ENCODE measurements around the gene CLK4.

The CLK4 gene

GRCh38 chr5:178587763-178588611 lies 38.9 kb downstream of the CLK4 start:
- DNase-seq (ENCODE audit: low spot score) = no peak

GRCh38 chr5:178586396-178586795 lies 40.5 kb downstream of the CLK4 start:
- no peak for DNase-seq (ENCODE audit: low spot score)

GRCh38 chr5:178585421-178585820 lies 41.4 kb downstream of the CLK4 start:
- peak; percentile 65 for DNase-seq (ENCODE audit: low spot score)

- DNase-seq (ENCODE audit: low spot score) = no peak
Observed at GRCh38 chr5:178583279-178583678, 43.6 kb downstream of the CLK4 start.

GRCh38 chr5:178582291-178582690 lies 44.6 kb downstream of the CLK4 start:
- DNase-seq (ENCODE audit: low spot score) = no peak

GRCh38 chr5:178581621-178582020 lies 45.2 kb downstream of the CLK4 start:
- DNase-seq (ENCODE audit: low spot score) = no peak

DNA sequence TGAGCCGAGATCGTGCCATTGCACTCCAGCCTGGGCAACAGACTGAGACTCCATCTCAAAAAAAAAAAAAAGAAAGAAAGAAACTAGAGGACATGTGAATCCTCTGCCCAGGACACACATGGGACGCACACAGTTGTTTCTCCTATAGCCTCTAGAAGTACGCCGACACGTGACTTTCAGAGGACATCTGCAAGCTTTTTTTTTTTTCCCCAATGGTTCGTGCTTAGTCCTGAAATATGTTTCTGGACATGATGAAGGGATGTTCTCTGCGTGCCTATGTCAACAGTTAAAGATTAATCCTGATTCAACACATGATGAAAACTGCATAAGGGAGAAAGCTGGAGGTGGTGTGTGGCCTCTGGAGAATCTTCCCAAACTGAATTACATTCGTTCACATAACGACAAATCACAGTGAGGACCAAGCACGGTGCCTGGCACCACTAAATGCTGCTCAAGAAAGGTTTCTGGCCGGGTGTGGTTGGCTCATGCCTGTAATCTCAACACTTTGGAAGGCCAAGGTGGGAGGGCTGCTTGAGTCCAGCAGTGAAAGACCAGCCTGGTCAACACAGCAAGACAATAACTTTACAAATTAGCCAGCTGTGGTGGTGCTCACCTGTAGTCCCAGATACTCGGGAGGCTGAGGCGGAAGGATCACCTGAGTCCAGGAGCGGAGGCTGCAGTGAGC lies 46.4 kb downstream of the CLK4 start:
- no peak for DNase-seq (ENCODE audit: low spot score)

GRCh38 chr5:178577944-178578343 lies 48.9 kb downstream of the CLK4 start:
- DNase-seq (ENCODE audit: low spot score) = no peak

- no peak for DNase-seq (ENCODE audit: low spot score)
Observed at GRCh38 chr5:178577376-178577839, 49.4 kb downstream of the CLK4 start.

DNA sequence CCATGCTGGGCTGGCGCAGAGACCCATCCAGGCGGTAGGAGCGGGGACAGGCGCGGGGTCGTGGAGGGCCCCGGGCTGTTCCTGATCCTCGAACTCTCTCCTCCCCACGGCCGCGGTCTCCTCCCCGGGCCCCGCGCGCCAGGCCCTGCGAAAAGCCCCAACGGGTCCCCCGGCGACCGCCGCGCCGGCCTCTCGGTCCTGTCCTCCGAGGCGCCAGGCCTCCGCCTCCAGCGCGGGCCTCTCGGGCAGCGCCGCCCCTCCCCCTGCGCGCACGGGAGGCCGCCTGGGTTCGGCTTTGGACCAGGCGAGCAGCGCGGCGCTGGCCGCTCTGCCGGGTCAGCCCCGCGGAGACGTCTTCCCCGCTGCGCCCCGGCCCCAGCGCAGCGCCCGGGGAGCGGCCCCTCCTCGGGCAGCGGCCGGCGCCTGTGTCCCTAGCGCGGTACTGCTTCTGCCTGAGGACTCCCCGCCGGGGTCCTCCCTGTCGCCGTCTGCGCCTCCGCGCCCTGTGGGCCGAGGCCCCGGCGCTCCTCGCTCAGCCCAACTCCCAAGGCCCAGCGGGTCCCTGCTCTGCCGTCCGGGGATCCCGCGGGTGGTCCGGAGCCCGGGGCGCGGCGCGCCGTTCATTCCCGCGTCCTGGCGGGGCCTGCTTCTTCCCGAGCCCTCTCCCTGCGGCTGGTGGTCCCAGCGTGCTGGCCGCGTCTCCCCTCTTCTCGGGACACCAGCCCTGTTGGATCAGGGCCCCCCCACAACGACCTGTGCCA lies 50.1 kb downstream of the CLK4 start:
- DNase-seq (ENCODE audit: low spot score) = no peak

GRCh38 chr5:178573216-178573615 lies 53.6 kb downstream of the CLK4 start:
- no peak for DNase-seq (ENCODE audit: low spot score)

- DNase-seq (ENCODE audit: low spot score) = no peak
Observed at GRCh38 chr5:178572617-178573016, 54.2 kb downstream of the CLK4 start.

GRCh38 chr5:178569485-178569884 lies 57.4 kb downstream of the CLK4 start:
- DNase-seq (ENCODE audit: low spot score) = peak; percentile 43

GRCh38 chr5:178564811-178565550 lies 61.9 kb downstream of the CLK4 start:
- DNase-seq (ENCODE audit: low spot score) = no peak

DNA sequence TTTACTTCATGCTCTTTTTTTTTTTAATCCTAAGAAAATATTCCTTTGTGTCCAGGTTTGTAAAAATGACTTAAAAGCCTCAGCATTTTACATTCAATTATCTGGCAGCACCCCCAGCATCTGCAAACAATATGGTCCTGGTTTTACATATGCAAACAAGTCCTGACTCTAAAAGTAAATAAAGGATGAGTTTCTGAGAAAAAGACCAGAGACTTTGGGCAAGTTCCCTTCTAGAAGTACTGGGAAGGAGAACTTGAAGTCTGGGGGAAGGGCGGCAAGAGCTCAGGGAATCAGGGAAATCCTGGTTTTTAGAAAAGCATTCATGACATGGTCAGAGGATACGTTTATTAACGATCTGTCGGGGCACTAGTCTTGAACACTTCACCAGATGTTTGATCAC lies 62.5 kb downstream of the CLK4 start:
- no peak for DNase-seq (ENCODE audit: low spot score)

GRCh38 chr5:178563621-178564020 lies 63.2 kb downstream of the CLK4 start:
- no peak for DNase-seq (ENCODE audit: low spot score)

- DNase-seq (ENCODE audit: low spot score) = no peak
Observed at GRCh38 chr5:178561746-178562264, 65.0 kb downstream of the CLK4 start.

GRCh38 chr5:178560911-178561310 lies 65.9 kb downstream of the CLK4 start:
- no peak for DNase-seq (ENCODE audit: low spot score)

DNA sequence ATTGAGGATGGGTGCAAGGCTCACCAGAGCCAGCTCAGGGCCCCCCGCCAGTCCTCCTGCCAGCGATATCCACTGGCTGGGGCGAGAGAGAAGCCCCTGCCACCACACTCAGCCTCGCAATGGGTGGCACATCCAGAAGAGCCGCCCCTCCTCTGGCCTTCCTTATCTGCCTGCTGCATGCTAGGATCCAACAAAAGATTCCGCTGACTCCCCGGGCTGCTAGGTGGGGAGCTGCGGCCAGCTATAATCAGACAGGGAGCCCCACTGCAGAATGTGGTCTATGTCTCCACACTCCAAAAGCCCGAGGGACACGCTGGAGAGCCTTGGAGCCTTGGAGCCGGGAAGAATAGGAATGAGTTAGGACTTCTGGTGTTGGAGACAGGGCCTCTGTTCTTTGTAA lies 69.4 kb downstream of the CLK4 start:
- no peak for DNase-seq (ENCODE audit: low spot score)

DNA sequence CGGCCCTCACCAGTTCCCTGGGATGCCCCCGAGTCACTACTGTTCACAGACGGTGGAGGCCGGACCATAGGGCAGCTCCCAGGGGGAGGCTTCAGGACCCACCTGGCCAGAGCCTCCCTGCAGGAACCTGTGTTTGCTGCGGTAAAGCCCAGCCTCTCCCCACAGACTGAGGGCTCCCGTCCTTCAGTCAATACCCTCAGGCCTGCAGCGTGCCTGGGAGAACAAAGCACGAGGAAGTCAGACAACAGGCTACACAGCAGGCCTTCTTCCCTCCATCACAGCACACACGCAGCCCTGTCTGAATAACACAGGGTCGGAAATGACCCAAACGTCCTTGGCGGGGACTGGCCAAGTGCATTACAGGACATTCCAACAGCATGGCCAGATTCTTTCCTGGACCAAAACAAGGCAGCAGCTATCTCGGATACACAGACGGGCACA lies 71.1 kb downstream of the CLK4 start:
- DNase-seq (ENCODE audit: low spot score) = no peak

GRCh38 chr5:178555005-178555404 lies 71.8 kb downstream of the CLK4 start:
- no peak for DNase-seq (ENCODE audit: low spot score)

DNA sequence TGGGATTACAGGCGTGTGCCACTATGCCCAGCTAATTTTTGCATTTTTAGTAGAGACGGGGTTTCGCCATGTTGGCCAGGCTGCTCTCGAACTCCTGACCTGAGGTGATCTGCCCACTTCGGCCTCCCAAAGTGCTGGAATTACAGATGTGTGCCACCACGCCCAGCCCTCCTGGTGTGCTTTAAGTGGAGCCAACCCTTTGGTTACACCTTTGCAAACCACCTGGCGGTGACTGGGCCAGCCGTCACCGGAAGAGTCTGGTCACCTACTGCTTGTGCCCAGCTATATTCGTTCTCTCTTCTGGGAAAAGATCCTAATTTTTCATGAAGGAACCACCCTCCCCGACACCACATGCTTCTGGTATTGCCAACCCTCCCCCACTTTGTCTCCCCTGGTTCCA lies 72.5 kb downstream of the CLK4 start:
- DNase-seq (ENCODE audit: low spot score) = no peak
